ENCODE results near the gene ZNF598. TPM values are rescaled to one million over a fixed set of nuclear protein-coding genes. Genes with fewer than 3 reads are reported as not detected.

The ZNF598 gene
- total RNA-seq, 1 donor from 2014 or later, result 52.7 TPM

- Mint-ChIP-seq H3K4me3 (no peak overlapping the region), H3K36me3 (peaks cover 9% of the 10 kb centered on the region), H3K27ac (no peak overlapping the region), H3K4me1 (peaks cover 14% of the 10 kb centered on the region), H3K9me3 (no peaks in the 10 kb centered on the region), H3K27me3 (ENCODE audit: low read depth) (peaks cover 40% of the 10 kb centered on the region)
- TF ChIP-seq, protein P1, sequence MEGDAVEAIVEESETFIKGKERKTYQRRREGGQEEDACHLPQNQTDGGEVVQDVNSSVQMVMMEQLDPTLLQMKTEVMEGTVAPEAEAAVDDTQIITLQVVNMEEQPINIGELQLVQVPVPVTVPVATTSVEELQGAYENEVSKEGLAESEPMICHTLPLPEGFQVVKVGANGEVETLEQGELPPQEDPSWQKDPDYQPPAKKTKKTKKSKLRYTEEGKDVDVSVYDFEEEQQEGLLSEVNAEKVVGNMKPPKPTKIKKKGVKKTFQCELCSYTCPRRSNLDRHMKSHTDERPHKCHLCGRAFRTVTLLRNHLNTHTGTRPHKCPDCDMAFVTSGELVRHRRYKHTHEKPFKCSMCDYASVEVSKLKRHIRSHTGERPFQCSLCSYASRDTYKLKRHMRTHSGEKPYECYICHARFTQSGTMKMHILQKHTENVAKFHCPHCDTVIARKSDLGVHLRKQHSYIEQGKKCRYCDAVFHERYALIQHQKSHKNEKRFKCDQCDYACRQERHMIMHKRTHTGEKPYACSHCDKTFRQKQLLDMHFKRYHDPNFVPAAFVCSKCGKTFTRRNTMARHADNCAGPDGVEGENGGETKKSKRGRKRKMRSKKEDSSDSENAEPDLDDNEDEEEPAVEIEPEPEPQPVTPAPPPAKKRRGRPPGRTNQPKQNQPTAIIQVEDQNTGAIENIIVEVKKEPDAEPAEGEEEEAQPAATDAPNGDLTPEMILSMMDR (IDR thresholded peaks at IDR 0.05; ENCODE audit: unreplicated experiment), result no peak
- no peak for DNase-seq (ENCODE audit: low spot score in 2 of 2, unreplicated experiment in 2 of 2)
These were observed 19.6 kb downstream of the ZNF598 start for GRCh38 chr16:1990101-1990350.

DNA sequence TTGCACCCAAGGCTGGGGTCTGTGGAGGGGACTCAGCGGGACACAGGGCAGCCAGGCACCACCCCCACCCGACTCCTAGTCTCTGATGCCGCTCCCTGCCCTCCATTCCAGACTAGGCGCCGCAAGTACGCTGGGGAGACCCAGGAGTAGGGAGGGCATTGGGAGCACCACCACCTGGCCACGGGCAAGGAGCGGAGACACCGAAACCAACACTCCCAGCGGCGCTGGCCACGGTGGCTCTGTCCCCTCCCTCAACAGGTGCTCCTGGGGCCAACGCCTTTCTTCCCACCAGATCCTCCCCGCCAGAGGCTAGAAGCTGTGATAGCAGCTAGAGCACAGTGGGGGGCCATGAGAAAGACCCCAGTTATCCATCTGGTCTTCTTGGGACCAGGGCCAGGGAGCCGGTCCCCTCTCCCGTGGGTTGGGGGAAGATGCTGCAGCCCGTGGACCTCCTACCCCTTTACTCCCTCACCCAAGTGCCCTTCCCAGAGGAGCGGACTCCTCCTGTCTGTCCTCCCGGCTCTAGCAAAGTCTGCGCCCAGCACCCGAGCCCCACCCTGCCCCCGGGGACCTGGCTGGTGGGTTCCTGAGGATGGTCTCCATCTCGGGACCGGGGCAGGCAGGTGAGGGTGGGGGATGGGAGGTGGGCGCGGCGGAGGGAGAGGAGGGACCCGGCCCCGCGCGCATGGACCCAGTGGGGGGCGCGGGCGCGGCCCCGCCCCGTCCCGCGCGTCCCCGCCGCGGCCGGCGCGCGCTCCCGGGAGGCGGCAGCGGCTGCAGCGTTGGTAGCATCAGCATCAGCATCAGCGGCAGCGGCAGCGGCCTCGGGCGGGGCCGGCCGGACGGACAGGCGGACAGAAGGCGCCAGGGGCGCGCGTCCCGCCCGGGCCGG is 20.2 kb downstream of the ZNF598 start, which contains the start of gene SYNGR3:
Gene SYNGR3 (plus strand): TSS at position 762 of the 892 bp plus-strand sequence. CDS start 133 bp downstream, outside the sequence.
- TF ChIP-seq, protein P1 (IDR thresholded peaks at IDR 0.05; ENCODE audit: unreplicated experiment), result no peak
- H3K4me1 Mint-ChIP-seq, result peaks cover 20% of the 10 kb centered on the region
- peak within 1 kb of the TSS; percentile 57 for H3K4me3 Mint-ChIP-seq
- H3K27me3 Mint-ChIP-seq (ENCODE audit: low read depth), result peaks cover 40% of the 10 kb centered on the region
- no peaks in the 10 kb centered on the region for H3K9me3 Mint-ChIP-seq
- H3K36me3 Mint-ChIP-seq, result peaks cover 9% of the 10 kb centered on the region
- no peak within 1 kb of the TSS for H3K27ac Mint-ChIP-seq
- no peak for DNase-seq (ENCODE audit: low spot score in 2 of 2, unreplicated experiment in 2 of 2)

DNA sequence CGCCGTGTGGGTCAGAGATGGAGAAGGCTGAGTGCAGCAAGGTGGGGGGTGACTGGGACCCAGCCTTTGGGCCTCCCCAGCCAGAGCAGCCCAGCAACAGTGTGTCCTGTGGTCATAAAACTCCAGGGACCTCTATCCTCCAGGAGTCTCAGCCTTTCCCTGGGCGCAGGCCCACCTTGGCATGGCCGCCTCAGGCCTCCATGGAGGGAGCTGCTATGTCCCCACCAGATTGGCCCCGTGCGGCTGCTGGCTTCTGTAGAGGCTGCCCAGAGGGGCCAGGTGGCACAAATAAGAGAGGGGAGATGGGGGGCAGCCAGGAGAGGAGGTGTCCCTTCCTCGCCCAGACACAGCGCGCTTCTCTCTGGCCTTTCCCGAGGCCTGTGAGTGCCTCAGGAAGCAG is 22.4 kb downstream of the ZNF598 start:
- H3K36me3 Mint-ChIP-seq, result peaks cover 9% of the 10 kb centered on the region
- TF ChIP-seq, protein P1 (IDR thresholded peaks at IDR 0.05; ENCODE audit: unreplicated experiment), result no peak
- H3K9me3 Mint-ChIP-seq, result no peaks in the 10 kb centered on the region
- no peak overlapping the region for H3K4me3 Mint-ChIP-seq
- H3K4me1 Mint-ChIP-seq, result peaks cover 22% of the 10 kb centered on the region
- DNase-seq (ENCODE audit: low spot score in 2 of 2, unreplicated experiment in 2 of 2), result no peak
- H3K27ac Mint-ChIP-seq, result no peak overlapping the region
- peaks cover 48% of the 10 kb centered on the region for H3K27me3 Mint-ChIP-seq (ENCODE audit: low read depth)

GRCh38 chr16:1985466-1986150 is 24.0 kb downstream of the ZNF598 start:
- H3K9me3 Mint-ChIP-seq, result no peaks in the 10 kb centered on the region
- H3K27ac Mint-ChIP-seq, result no peak overlapping the region
- peak overlapping the region; percentile 83 for H3K4me3 Mint-ChIP-seq
- H3K4me1 Mint-ChIP-seq, result peaks cover 21% of the 10 kb centered on the region
- no peak for DNase-seq (ENCODE audit: low spot score in 2 of 2, unreplicated experiment in 2 of 2)
- H3K27me3 Mint-ChIP-seq (ENCODE audit: low read depth), result peaks cover 50% of the 10 kb centered on the region
- peaks cover 9% of the 10 kb centered on the region for H3K36me3 Mint-ChIP-seq
- TF ChIP-seq, protein P1 (IDR thresholded peaks at IDR 0.05; ENCODE audit: unreplicated experiment), result no peak

DNA sequence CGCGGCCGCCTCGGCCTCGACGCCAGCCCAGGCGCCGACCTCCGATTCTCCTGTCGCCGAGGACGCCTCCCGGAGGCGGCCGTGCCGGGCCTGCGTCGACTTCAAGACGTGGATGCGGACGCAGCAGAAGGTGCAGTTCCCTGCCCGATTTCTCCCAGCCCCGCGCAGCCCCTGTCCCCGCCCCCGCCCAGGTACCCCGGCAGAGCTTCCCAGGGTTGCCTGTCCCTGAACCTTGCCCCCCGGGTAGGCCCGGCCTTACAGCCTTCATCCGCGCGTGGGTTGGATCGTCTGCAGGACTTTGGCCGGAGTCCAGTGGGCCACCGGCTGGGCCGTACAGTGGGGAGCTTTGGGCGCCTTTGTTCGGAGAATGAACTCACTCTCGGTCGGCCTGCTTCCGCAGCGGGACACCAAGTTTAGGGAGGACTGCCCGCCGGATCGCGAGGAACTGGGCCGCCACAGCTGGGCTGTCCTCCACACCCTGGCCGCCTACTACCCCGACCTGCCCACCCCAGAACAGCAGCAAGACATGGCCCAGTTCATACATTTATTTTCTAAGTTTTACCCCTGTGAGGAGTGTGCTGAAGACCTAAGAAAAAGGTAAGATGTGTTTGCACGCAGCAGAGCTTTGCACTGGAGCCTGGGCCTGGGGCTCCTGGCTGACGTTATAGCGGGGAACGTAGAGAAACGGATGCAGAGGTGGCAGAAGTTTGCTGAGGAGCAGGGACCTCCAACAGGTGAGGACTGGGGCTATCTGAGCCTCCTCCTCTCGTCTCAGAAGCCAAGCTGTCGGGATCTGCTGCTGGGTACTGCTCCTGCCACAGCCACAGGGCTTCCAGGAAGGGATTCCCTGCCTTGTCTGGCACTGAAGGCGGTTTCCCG is 25.0 kb downstream of the ZNF598 start:
- H3K4me3 Mint-ChIP-seq, result peak overlapping the region; percentile 83
- H3K36me3 Mint-ChIP-seq, result peaks cover 9% of the 10 kb centered on the region
- DNase-seq (ENCODE audit: low spot score in 2 of 2, unreplicated experiment in 2 of 2), result no peak
- TF ChIP-seq, protein P1 (IDR thresholded peaks at IDR 0.05; ENCODE audit: unreplicated experiment), result no peak
- no peaks in the 10 kb centered on the region for H3K9me3 Mint-ChIP-seq
- H3K27me3 Mint-ChIP-seq (ENCODE audit: low read depth), result peaks cover 56% of the 10 kb centered on the region
- peak overlapping the region; percentile 87 for H3K27ac Mint-ChIP-seq
- H3K4me1 Mint-ChIP-seq, result peaks cover 21% of the 10 kb centered on the region

All from mesothelial cell of epicardium (in vitro differentiated cells).